Left kidney (tissue), 2 donors: Measurements from ENCODE around the gene TOR3A. TPM values are rescaled to one million over a fixed set of nuclear protein-coding genes. Genes with fewer than 3 reads are reported as not detected.

ENCODE experiments used
- DNase-seq: peaks from one replicate; pipeline ENCODE4 v3.0.0-alpha.2; 2013
- polyA plus RNA-seq: library from polyadenylated mRNA; unstranded; fragments of 120-200 nt; gene quantifications from one replicate; pipeline ENCODE4 v1.2.1, GENCODE V29; 2013; ENCODE audit not compliant: insufficient read length

TOR3A gene
- polyA plus RNA-seq, 1 donor, result 25.3 TPM

- DNase-seq, result no peak
Measured at GRCh38 chr1:179061360-179062282, 20.2 kb upstream of the TOR3A start.

- no peak for DNase-seq
Measured at GRCh38 chr1:179066471-179066870, 15.4 kb upstream of the TOR3A start.

- no peak for DNase-seq
Measured at GRCh38 chr1:179077396-179077795, 4.5 kb upstream of the TOR3A start.

- peak; percentile 73 for DNase-seq
Measured at GRCh38 chr1:179079113-179079761, 2.6 kb upstream of the TOR3A start.

GRCh38 chr1:179080866-179081686, 794 bp upstream of the TOR3A start:
- no peak for DNase-seq

GRCh38 chr1:179082333-179082998, 596 bp downstream of the TOR3A start:
- no peak for DNase-seq

- DNase-seq, result no peak
Measured at GRCh38 chr1:179082999-179083335, 1.1 kb downstream of the TOR3A start.

- no peak for DNase-seq
Measured at GRCh38 chr1:179083533-179083932, 1.7 kb downstream of the TOR3A start.

GRCh38 chr1:179087665-179088064, 5.8 kb downstream of the TOR3A start:
- no peak for DNase-seq

- DNase-seq, result no peak
Measured at GRCh38 chr1:179089827-179090482, 8.1 kb downstream of the TOR3A start.

- no peak for DNase-seq
Measured at GRCh38 chr1:179090522-179090921, 8.7 kb downstream of the TOR3A start.

- DNase-seq, result no peak
Measured at GRCh38 chr1:179090923-179091322, 9.1 kb downstream of the TOR3A start.

GRCh38 chr1:179091691-179092165, 9.9 kb downstream of the TOR3A start:
- DNase-seq, result no peak

GRCh38 chr1:179092896-179093461, 11.1 kb downstream of the TOR3A start:
- DNase-seq, result no peak

- no peak for DNase-seq
Measured at GRCh38 chr1:179094818-179095217, 12.9 kb downstream of the TOR3A start.

- DNase-seq, result no peak
Measured at GRCh38 chr1:179095377-179095776, 13.5 kb downstream of the TOR3A start.

- DNase-seq, result no peak
Measured at GRCh38 chr1:179095924-179096323, 14.1 kb downstream of the TOR3A start.

- DNase-seq, result no peak
Measured at GRCh38 chr1:179099891-179100290, 18.0 kb downstream of the TOR3A start.

GRCh38 chr1:179101566-179101965, 19.7 kb downstream of the TOR3A start:
- DNase-seq, result no peak

- no peak for DNase-seq
Measured at GRCh38 chr1:179103999-179104398, 22.1 kb downstream of the TOR3A start.

GRCh38 chr1:179104611-179105250, 22.9 kb downstream of the TOR3A start:
- no peak for DNase-seq
